Activated naive CD4-positive, alpha-beta T cell treated with anti-CD3 and anti-CD28 coated beads, Interleukin-2, amount 10 ng/mL, durations not matched to agents 7 days and 5 days (primary cell): ENCODE measurements around the gene CADPS.

ENCODE experiments used
- CTCF ChIA-PET: fragments of 350-600 bp; sonication (Branson Sonifier 250); formaldehyde crosslinking; loops from one replicate; lab custom pipeline; 2021; ENCODE audit warnings: antibody characterized with exemption; lab: Charles Lee
- DNase-seq: peaks from one replicate; pipeline ENCODE4 v3.0.0-alpha.2; 2020
- H3K27ac Mint-ChIP-seq: one replicate; pipeline ENCODE4 v1.8.0; 2021; ENCODE audit warnings: mild to moderate bottlenecking, moderate library complexity, mixed read lengths
- H3K27me3 Mint-ChIP-seq: one replicate; pipeline ENCODE4 v1.8.0; 2021; ENCODE audit warnings: mild to moderate bottlenecking, mixed read lengths
- H3K36me3 Mint-ChIP-seq: one replicate; pipeline ENCODE4 v1.8.0; 2021; ENCODE audit warnings: mixed read lengths
- H3K4me1 Mint-ChIP-seq: one replicate; pipeline ENCODE4 v1.8.0; 2021; ENCODE audit warnings: mixed read lengths
- H3K4me3 Mint-ChIP-seq: one replicate; pipeline ENCODE4 v1.8.0; 2021; ENCODE audit warnings: mild to moderate bottlenecking, moderate library complexity, mixed read lengths
- H3K9me3 Mint-ChIP-seq: one replicate; pipeline ENCODE4 v1.8.0; 2021; ENCODE audit warnings: mixed read lengths

CADPS gene

DNA sequence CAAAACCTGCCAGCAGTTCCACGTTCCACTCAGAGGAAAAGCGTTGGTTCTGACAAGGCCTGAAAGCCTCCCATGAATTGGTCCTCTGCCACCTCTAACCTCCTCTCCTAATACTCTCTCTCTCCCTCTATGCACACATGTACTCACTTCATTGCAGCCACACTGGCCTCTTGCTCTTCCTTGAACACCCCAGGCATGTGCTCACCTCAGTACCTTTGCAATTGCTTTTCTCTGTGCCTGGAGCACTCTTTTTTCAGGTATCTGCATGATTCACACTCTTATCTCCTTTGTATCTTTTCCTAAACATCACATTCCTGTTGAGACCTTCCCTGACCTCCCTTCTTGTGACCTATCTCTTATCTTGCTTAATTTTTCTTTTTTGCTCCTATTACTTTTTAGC lies 323.7 kb downstream of the CADPS start:
- Mint-ChIP-seq H3K9me3 (no peaks in the 10 kb centered on the region), H3K4me1 (no peaks in the 10 kb centered on the region), H3K4me3 (no peak overlapping the region), H3K36me3 (no peaks in the 10 kb centered on the region), H3K27ac (no peak overlapping the region), H3K27me3 (peaks cover 5% of the 10 kb centered on the region)
- no peak for DNase-seq
- CTCF ChIA-PET: no interaction called here

DNA sequence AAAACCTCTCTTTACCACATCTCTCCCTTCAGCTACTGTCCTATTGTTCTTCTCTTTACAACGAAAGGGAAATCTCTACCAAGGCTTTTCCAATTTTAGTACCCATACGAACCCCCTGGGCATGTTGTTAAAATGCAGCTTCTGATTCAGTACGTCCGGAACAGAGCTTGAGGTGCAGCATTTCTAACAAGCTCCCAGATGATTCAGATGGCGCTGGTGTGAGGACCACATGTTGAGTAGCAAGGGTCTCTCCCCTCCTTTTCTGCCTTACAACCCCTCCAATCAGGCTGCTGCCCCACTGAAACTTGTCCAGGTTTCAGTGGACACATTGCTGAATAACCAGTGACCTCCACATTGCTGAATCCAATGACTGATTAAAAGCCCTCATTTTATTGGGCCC lies 324.8 kb downstream of the CADPS start:
- DNase-seq: no peak
- Mint-ChIP-seq H3K27ac (no peak overlapping the region), H3K4me3 (no peak overlapping the region), H3K36me3 (no peaks in the 10 kb centered on the region), H3K4me1 (no peaks in the 10 kb centered on the region), H3K27me3 (peaks cover 5% of the 10 kb centered on the region), H3K9me3 (no peaks in the 10 kb centered on the region)
- CTCF ChIA-PET: no interaction called here

DNA sequence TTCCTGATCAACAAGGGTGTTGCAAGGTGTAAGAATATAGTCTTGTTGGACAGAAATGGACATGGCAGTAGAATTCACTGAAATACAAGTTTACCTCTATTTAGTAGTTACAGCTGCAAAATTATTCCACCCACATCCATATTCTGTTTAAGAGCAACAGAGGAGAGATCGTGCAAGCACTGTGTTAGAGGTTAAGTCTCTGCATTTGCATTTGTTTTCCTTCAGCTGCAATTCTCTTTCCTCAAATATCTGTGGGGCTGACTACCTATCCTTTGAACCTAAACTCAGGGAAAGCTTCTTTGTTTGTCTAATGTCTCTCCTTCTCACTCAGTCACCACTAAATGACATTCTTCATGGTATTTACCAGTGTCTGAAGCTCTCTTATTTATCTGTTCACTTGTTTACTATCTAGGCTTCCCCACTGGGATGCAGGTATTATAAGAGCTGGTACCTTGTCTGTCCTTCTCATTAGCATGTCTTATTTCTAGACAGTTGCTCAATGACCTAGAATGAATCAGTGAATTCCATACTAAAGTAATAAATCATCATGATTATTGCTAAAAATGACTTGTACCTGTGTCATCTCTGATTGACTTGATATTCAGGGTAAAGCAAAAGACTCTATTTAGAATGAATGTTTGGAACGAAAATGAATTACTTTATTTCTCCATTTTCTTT lies 326.5 kb downstream of the CADPS start:
- no peaks in the 10 kb centered on the region for H3K36me3 Mint-ChIP-seq
- CTCF ChIA-PET: no interaction called here
- no peak for DNase-seq
- no peak overlapping the region for H3K27ac Mint-ChIP-seq
- H3K4me1 Mint-ChIP-seq: no peaks in the 10 kb centered on the region
- H3K4me3 Mint-ChIP-seq: no peak overlapping the region
- H3K9me3 Mint-ChIP-seq: no peaks in the 10 kb centered on the region
- peaks cover 5% of the 10 kb centered on the region for H3K27me3 Mint-ChIP-seq

- Mint-ChIP-seq H3K27ac (no peak overlapping the region), H3K4me3 (no peak overlapping the region), H3K27me3 (peaks cover 5% of the 10 kb centered on the region), H3K9me3 (no peaks in the 10 kb centered on the region), H3K4me1 (no peaks in the 10 kb centered on the region), H3K36me3 (no peaks in the 10 kb centered on the region)
- DNase-seq: no peak
- CTCF ChIA-PET: no interaction called here
These were observed 328.9 kb downstream of the CADPS start for GRCh38 chr3:62546266-62546665.

DNA sequence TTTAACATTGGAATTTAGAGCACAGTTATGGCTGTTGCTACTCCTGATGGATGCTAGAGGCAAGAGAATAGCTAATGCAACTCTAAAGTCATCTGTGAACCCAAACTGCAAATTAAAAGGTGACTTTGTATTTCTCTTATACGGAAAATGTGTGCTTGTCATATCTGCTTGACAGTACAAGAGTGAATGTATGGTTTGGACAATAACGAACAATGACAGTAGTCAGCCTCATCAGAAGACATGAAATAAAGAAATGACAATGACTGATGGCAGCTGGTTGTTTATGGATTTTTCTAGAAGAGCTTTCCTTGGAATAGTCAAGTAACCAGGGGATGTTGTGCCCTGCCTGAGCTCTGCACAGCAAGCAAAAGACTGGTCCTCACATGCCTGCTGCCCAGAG lies 333.0 kb downstream of the CADPS start:
- Mint-ChIP-seq H3K27me3 (no peaks in the 10 kb centered on the region), H3K4me3 (no peak overlapping the region), H3K9me3 (no peaks in the 10 kb centered on the region), H3K27ac (no peak overlapping the region), H3K36me3 (no peaks in the 10 kb centered on the region), H3K4me1 (no peaks in the 10 kb centered on the region)
- DNase-seq: no peak
- CTCF ChIA-PET: no interaction called here

GRCh38 chr3:62539762-62540161 lies 335.5 kb downstream of the CADPS start:
- Mint-ChIP-seq H3K9me3 (no peaks in the 10 kb centered on the region), H3K27me3 (no peaks in the 10 kb centered on the region), H3K27ac (no peak overlapping the region), H3K4me3 (no peak overlapping the region), H3K4me1 (no peaks in the 10 kb centered on the region), H3K36me3 (no peaks in the 10 kb centered on the region)
- no peak for DNase-seq
- CTCF ChIA-PET: no interaction called here

DNA sequence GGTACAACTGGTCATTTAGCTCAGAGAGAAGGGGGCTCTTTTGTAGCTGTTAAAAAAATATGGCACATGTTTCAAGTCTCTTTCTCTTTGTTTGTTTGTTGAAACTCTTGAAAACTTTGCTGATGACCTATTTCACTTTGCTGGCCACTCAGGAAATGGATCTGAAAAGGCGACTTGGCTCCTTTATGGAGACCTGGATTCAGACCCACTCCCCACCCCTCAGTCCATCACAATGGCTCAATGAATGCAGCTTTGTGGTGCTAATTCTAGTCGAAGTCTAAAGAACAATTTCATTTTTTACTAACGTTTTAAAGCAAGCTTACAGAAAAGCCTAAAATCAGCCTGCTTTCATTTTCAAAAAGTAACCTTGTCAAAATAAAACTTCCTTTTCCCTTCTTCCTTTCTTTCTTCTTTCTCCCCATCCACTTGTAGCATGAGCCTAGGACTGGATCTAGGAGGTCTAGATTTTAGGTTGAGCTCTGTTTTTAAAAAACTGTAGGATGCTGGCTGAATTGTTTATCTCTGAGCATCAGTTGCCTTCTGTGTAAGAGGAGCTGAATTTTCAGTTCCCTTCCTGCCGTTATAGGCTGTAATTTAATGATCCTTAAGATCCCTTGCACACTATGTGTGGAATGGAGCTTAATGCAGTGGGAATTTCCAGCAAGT lies 336.4 kb downstream of the CADPS start:
- no peaks in the 10 kb centered on the region for H3K4me1 Mint-ChIP-seq
- no peak for DNase-seq
- H3K9me3 Mint-ChIP-seq: no peaks in the 10 kb centered on the region
- H3K4me3 Mint-ChIP-seq: no peak overlapping the region
- no peak overlapping the region for H3K27ac Mint-ChIP-seq
- no peaks in the 10 kb centered on the region for H3K27me3 Mint-ChIP-seq
- CTCF ChIA-PET: no interaction called here
- no peaks in the 10 kb centered on the region for H3K36me3 Mint-ChIP-seq

- Mint-ChIP-seq H3K27me3 (no peaks in the 10 kb centered on the region), H3K4me1 (no peaks in the 10 kb centered on the region)
- CTCF ChIA-PET: no interaction called here
These were observed 340.9 kb downstream of the CADPS start for GRCh38 chr3:62534326-62534725.

GRCh38 chr3:62532796-62533195 lies 342.4 kb downstream of the CADPS start:
- CTCF ChIA-PET: no interaction called here
- no peaks in the 10 kb centered on the region for H3K9me3 Mint-ChIP-seq
- H3K4me3 Mint-ChIP-seq: no peak overlapping the region
- H3K27me3 Mint-ChIP-seq: no peaks in the 10 kb centered on the region
- no peak overlapping the region for H3K27ac Mint-ChIP-seq
- no peaks in the 10 kb centered on the region for H3K36me3 Mint-ChIP-seq
- DNase-seq: no peak
- no peaks in the 10 kb centered on the region for H3K4me1 Mint-ChIP-seq

More at GRCh38 chr3:62534326-62534725, 340.9 kb downstream of the CADPS start:
- Mint-ChIP-seq H3K27ac (no peak overlapping the region), H3K36me3 (no peaks in the 10 kb centered on the region), H3K4me3 (no peak overlapping the region), H3K9me3 (no peaks in the 10 kb centered on the region)
- no peak for DNase-seq

DNA sequence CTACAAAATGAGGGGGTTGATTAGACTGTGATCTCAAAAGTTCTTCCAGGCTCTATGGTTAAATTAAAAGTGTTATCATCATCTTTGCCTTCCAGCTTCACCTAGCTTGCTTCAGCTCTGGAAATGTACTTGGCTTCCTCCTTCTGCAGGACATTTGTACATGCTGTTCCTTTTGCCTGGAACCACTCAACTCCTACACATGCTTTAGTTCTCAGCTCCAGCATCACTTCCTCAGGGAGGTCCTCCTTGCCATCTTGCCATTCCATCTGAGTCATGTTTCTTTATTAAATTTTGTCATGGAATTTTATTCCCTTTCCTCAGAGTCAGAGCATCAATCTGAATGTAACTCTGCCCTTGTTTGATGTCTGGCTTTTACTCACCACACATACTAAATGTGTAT lies 343.2 kb downstream of the CADPS start:
- H3K4me1 Mint-ChIP-seq: no peaks in the 10 kb centered on the region
- no peaks in the 10 kb centered on the region for H3K27me3 Mint-ChIP-seq
- H3K9me3 Mint-ChIP-seq: no peaks in the 10 kb centered on the region
- no peak overlapping the region for H3K27ac Mint-ChIP-seq
- no peaks in the 10 kb centered on the region for H3K36me3 Mint-ChIP-seq
- no peak overlapping the region for H3K4me3 Mint-ChIP-seq
- DNase-seq: no peak
- CTCF ChIA-PET: interaction anchor here (0.7 kb wide), 1 partner anchor 247 kb away, joined by 4 read pairs; no protein-coding TSS in a partner anchor

DNA sequence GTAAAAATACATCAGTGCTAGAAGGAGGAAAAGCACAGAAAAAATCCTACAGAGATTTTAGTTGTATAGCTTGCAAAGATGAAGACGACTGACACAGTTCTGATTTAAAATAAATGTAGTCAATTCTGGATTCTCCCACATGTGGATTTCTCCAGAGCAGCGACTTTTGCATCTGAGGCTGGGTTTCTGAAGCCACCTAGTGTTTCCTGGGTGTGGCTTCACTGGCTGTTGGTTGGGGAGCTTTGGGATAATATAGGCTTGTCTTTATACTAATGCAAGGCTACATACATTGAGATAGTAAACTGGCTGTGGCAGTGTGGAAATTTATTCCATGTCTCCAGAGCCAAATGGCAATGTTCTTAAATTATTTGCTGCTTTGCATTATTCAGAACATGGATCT lies 343.7 kb downstream of the CADPS start:
- no peaks in the 10 kb centered on the region for H3K4me1 Mint-ChIP-seq
- DNase-seq: no peak
- H3K9me3 Mint-ChIP-seq: no peaks in the 10 kb centered on the region
- H3K27me3 Mint-ChIP-seq: no peaks in the 10 kb centered on the region
- H3K4me3 Mint-ChIP-seq: no peak overlapping the region
- H3K27ac Mint-ChIP-seq: no peak overlapping the region
- H3K36me3 Mint-ChIP-seq: no peaks in the 10 kb centered on the region
- CTCF ChIA-PET: interaction anchor here (0.7 kb wide), 1 partner anchor 246 kb away, joined by 4 read pairs; no protein-coding TSS in a partner anchor

GRCh38 chr3:62529230-62529629 lies 346.0 kb downstream of the CADPS start:
- Mint-ChIP-seq H3K27me3 (no peaks in the 10 kb centered on the region), H3K27ac (no peak overlapping the region), H3K4me1 (no peaks in the 10 kb centered on the region), H3K4me3 (no peak overlapping the region), H3K9me3 (no peaks in the 10 kb centered on the region), H3K36me3 (no peaks in the 10 kb centered on the region)
- CTCF ChIA-PET: no interaction called here
- DNase-seq: peak; percentile 40

- no peak for DNase-seq
- H3K27me3 Mint-ChIP-seq: no peaks in the 10 kb centered on the region
- CTCF ChIA-PET: no interaction called here
- H3K4me1 Mint-ChIP-seq: no peaks in the 10 kb centered on the region
- no peaks in the 10 kb centered on the region for H3K9me3 Mint-ChIP-seq
- no peak overlapping the region for H3K27ac Mint-ChIP-seq
- no peaks in the 10 kb centered on the region for H3K36me3 Mint-ChIP-seq
- H3K4me3 Mint-ChIP-seq: no peak overlapping the region
These were observed 347.7 kb downstream of the CADPS start for GRCh38 chr3:62527474-62527873.

DNA sequence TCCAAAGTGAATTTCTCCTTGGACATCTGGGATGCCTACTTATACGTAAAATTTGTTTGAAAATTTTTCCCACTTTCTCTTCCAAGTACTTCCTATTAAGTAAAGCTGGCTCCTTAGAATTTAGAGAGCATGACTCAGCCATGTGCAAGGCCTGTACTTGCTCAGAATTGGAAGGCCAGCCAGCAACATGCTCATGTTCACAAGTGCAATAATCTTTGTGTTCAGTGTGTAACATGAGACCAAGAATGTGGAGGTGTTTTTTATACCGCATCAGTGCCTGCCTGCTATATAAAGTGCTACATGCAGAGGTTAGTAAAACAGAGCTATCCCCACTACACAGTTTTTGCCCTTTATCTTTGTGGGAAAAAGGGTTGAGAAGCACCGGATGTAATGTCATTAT lies 349.9 kb downstream of the CADPS start:
- no peak overlapping the region for H3K4me3 Mint-ChIP-seq
- H3K27ac Mint-ChIP-seq: no peak overlapping the region
- H3K9me3 Mint-ChIP-seq: no peaks in the 10 kb centered on the region
- no peaks in the 10 kb centered on the region for H3K27me3 Mint-ChIP-seq
- DNase-seq: no peak
- no peaks in the 10 kb centered on the region for H3K36me3 Mint-ChIP-seq
- CTCF ChIA-PET: no interaction called here
- H3K4me1 Mint-ChIP-seq: no peaks in the 10 kb centered on the region

GRCh38 chr3:62523672-62524071 lies 351.5 kb downstream of the CADPS start:
- Mint-ChIP-seq H3K4me1 (no peaks in the 10 kb centered on the region), H3K36me3 (no peaks in the 10 kb centered on the region), H3K27me3 (no peaks in the 10 kb centered on the region), H3K27ac (no peak overlapping the region), H3K4me3 (no peak overlapping the region), H3K9me3 (no peaks in the 10 kb centered on the region)
- DNase-seq: no peak
- CTCF ChIA-PET: no interaction called here
